ENCODE data around the gene ARHGEF40. TPM values are rescaled to one million over a fixed set of nuclear protein-coding genes. Genes with fewer than 3 reads are reported as not detected.
"Not testable (repeated sequence)": the region's sequence is repeated elsewhere in the genome, so short reads cannot be mapped to it uniquely, and the experiment has no call there.

The ARHGEF40 gene
- total RNA-seq, 1 donor from 2014 or later, result 26.3 TPM

DNA sequence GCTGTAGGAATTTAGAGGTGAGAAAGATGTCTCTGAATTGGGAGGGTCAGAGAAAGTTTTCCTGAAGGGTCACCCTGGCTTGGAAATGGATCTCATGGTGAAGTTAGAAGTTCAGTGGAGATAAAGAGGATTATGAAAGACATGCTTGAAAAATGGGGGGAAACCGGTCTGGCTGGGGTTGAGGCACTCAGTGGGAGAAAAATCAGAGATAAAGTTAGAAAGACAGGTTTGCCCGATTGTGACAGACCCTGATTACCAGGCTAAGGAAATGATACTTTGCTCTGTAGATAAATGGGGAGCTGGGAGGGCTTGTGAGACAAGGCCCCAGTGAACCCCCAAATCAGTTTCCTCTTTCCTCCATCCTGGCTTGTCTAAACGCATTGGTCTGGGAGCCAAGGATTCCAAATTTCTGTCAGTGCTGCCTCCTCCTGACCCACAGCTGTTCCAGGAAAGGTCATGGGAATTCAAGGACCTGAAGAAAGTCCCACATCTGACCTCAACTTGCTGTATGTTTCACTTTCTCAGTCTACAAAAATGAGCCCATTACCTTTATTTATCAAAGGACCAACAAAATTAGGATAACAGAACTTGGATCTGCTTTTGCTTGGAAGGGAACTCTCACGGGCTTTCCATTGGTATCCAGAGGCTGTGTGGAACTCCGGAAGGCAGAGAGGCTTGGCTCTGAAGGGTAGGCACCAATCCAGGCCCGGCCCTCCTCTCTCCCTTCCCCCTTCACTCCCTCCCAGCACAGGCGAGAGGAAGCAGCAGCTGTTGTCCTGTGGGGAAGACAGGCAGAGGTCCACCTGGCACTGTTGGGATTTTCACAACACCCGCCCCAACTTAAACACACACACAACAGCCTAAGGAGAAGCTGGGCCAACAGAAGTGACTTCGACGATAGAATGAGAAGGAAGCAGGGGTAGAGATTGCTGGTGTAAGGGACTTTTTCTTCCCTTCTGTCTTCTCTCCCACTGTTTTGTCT lies 31.4 kb upstream of the ARHGEF40 start:
- intact Hi-C loops (cut with DNase I), result loop anchor here (5.0 kb wide), 1 partner anchor 341 kb away; no protein-coding TSS in a partner anchor
- DNase-seq (ENCODE audit: low spot score), result peak; percentile 90

GRCh38 chr14:21039585-21040369 lies 30.3 kb upstream of the ARHGEF40 start:
- no peak for DNase-seq (ENCODE audit: low spot score)
- intact Hi-C loops (cut with DNase I), result loop anchor here (1.0 to 5.0 kb wide), 3 partner anchors 25 to 342 kb away; no protein-coding TSS in a partner anchor

- no peak for DNase-seq (ENCODE audit: low spot score)
- intact Hi-C loops (cut with DNase I), result loop anchor here (1.0 to 5.0 kb wide), 2 partner anchors 26 to 183 kb away; no protein-coding TSS in a partner anchor
These were observed 29.7 kb upstream of the ARHGEF40 start for GRCh38 chr14:21040370-21040925.

DNA sequence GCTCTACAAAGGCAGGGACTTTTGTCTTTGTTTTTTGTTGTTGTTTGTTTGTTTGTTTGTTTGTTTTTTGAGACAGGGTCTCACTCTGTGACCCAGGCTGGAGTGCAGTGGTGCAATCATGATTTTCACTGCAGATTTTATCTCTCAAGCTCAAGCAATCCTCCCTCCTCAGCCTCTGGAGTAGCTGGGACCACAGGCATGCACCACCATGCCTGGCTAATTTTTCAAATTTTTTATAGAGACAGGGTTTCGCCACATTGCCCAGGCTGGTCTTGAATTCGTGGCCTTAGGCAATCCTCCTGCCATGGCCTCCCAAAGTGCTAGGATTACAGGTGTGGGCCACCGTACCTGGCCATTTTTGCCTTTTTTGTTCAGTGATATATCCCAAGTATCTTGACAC lies 29.2 kb upstream of the ARHGEF40 start:
- intact Hi-C loops (cut with DNase I), result loop anchor here (1.0 to 5.0 kb wide), 2 partner anchors 27 to 184 kb away; no protein-coding TSS in a partner anchor
- DNase-seq (ENCODE audit: low spot score), result not testable (repeated sequence)

GRCh38 chr14:21041676-21042433 lies 28.2 kb upstream of the ARHGEF40 start, which contains the start of gene RNASE7:
Gene RNASE7, plus strand, starts transcription at chr14:21042362. Its CDS starts 631 bp downstream, at chr14:21042993.
- intact Hi-C loops (cut with DNase I), result loop anchor here (5.0 kb wide), 1 partner anchor 185 kb away; no protein-coding TSS in a partner anchor
- DNase-seq (ENCODE audit: low spot score), result no peak

- intact Hi-C loops (cut with DNase I), result loop anchor here (5.0 kb wide), 1 partner anchor 186 kb away; no protein-coding TSS in a partner anchor
- no peak for DNase-seq (ENCODE audit: low spot score)
These were observed 27.2 kb upstream of the ARHGEF40 start for GRCh38 chr14:21042918-21043317.

DNA sequence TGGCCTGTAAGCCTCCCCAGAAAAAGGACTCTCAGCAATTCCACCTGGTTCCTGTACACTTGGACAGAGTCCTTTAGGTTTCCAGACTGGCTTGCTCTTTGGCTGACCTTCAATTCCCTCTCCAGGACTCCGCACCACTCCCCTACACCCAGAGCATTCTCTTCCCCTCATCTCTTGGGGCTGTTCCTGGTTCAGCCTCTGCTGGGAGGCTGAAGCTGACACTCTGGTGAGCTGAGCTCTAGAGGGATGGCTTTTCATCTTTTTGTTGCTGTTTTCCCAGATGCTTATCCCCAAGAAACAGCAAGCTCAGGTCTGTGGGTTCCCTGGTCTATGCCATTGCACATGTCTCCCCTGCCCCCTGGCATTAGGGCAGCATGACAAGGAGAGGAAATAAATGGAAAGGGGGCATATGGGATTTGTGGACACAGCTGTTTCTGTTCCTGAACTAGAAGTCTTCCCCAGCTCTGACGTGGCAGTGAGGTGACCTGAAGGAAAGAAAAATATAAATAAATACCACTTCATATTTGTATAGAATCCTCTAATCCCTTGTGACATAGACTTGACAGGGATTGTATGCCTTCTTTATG lies 26.6 kb upstream of the ARHGEF40 start:
- intact Hi-C loops (cut with DNase I), result loop anchor here (5.0 kb wide), 1 partner anchor 186 kb away; no protein-coding TSS in a partner anchor
- no peak for DNase-seq (ENCODE audit: low spot score)

- intact Hi-C loops (cut with DNase I), result loop anchor here (1.0 to 5.0 kb wide), 2 partner anchors 20 to 187 kb away; no protein-coding TSS in a partner anchor
- no peak for DNase-seq (ENCODE audit: low spot score)
These were observed 26.0 kb upstream of the ARHGEF40 start for GRCh38 chr14:21043974-21044618.

DNA sequence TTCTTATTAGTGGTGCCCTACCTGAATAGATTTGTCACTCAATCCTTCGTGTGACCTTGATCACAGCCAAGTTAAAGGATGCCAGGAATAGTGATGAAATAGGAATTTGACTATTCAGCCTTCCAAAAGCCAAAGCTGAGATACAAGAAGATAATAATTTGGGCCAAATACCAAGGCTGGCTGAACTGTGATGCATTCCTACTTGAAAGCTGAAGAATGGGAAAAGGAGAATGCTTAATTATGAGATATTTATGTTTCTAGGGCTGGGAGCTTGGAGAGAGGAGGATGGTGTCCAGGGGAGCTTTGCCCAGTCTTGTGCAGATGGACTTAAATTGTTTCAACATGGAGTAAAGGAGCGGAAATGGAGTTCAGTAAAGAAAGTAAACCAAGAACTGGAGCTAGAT lies 22.7 kb upstream of the ARHGEF40 start:
- DNase-seq (ENCODE audit: low spot score), result no peak
- intact Hi-C loops (cut with DNase I), result no loop called here

- intact Hi-C loops (cut with DNase I), result no loop called here
These were observed 21.5 kb upstream of the ARHGEF40 start for GRCh38 chr14:21048638-21049037.

GRCh38 chr14:21049271-21049673 lies 20.8 kb upstream of the ARHGEF40 start:
- intact Hi-C loops (cut with DNase I), result no loop called here

More at GRCh38 chr14:21048638-21049037, 21.5 kb upstream of the ARHGEF40 start:
- DNase-seq (ENCODE audit: low spot score), result no peak

GRCh38 chr14:21050597-21050996 lies 19.5 kb upstream of the ARHGEF40 start:
- intact Hi-C loops (cut with DNase I), result no loop called here

More at GRCh38 chr14:21049271-21049673, 20.8 kb upstream of the ARHGEF40 start:
- no peak for DNase-seq (ENCODE audit: low spot score)

GRCh38 chr14:21053184-21054122 lies 16.7 kb upstream of the ARHGEF40 start:
- intact Hi-C loops (cut with DNase I), result no loop called here
- DNase-seq (ENCODE audit: low spot score), result no peak

More at GRCh38 chr14:21050597-21050996, 19.5 kb upstream of the ARHGEF40 start:
- no peak for DNase-seq (ENCODE audit: low spot score)

GRCh38 chr14:21054123-21054767 lies 15.9 kb upstream of the ARHGEF40 start:
- intact Hi-C loops (cut with DNase I), result no loop called here
- no peak for DNase-seq (ENCODE audit: low spot score)

- DNase-seq (ENCODE audit: low spot score), result no peak
- intact Hi-C loops (cut with DNase I), result no loop called here
These were observed 15.3 kb upstream of the ARHGEF40 start for GRCh38 chr14:21054768-21055145.

GRCh38 chr14:21055432-21056117 lies 14.5 kb upstream of the ARHGEF40 start:
- intact Hi-C loops (cut with DNase I), result no loop called here

More at GRCh38 chr14:21055432-21056117, 14.5 kb upstream of the ARHGEF40 start:
- DNase-seq (ENCODE audit: low spot score), result no peak

Measured in cardiac septum (tissue), 1 donor.